Measurements from ENCODE around the gene CRYGN.

CRYGN gene

GRCh38 chr7:151405056-151405455 lies 34.9 kb downstream of the CRYGN start:
- no peak for DNase-seq

- DNase-seq: peak; percentile 27
Measured at GRCh38 chr7:151404216-151405011, 35.5 kb downstream of the CRYGN start.

GRCh38 chr7:151403764-151404163 lies 36.2 kb downstream of the CRYGN start:
- no peak for DNase-seq

GRCh38 chr7:151402029-151402835 lies 37.7 kb downstream of the CRYGN start:
- no peak for DNase-seq

- DNase-seq: no peak
Measured at GRCh38 chr7:151400626-151401315, 39.2 kb downstream of the CRYGN start.

- DNase-seq: no peak
Measured at GRCh38 chr7:151399906-151400305, 40.0 kb downstream of the CRYGN start.

GRCh38 chr7:151399305-151399601 lies 40.7 kb downstream of the CRYGN start:
- DNase-seq: no peak

- no peak for DNase-seq
Measured at GRCh38 chr7:151398446-151399304, 41.3 kb downstream of the CRYGN start.

- DNase-seq: no peak
Measured at GRCh38 chr7:151397026-151397425, 42.9 kb downstream of the CRYGN start.

- no peak for DNase-seq
Measured at GRCh38 chr7:151396328-151396970, 43.5 kb downstream of the CRYGN start.

GRCh38 chr7:151395036-151395367 lies 44.9 kb downstream of the CRYGN start:
- no peak for DNase-seq

GRCh38 chr7:151394076-151395035 lies 45.6 kb downstream of the CRYGN start:
- DNase-seq: no peak

- DNase-seq: no peak
Measured at GRCh38 chr7:151393031-151393977, 46.6 kb downstream of the CRYGN start.

- DNase-seq: no peak
Measured at GRCh38 chr7:151392426-151392825, 47.5 kb downstream of the CRYGN start.

GRCh38 chr7:151392002-151392401 lies 47.9 kb downstream of the CRYGN start:
- DNase-seq: no peak

GRCh38 chr7:151391358-151391730 lies 48.6 kb downstream of the CRYGN start:
- DNase-seq: no peak

- DNase-seq: no peak
Measured at GRCh38 chr7:151390598-151391357, 49.2 kb downstream of the CRYGN start.

- no peak for DNase-seq
Measured at GRCh38 chr7:151389768-151390597, 50.0 kb downstream of the CRYGN start.

Measured in NCI-H226 (cell line).